Measurements from ENCODE around the gene CDK16.

DNA sequence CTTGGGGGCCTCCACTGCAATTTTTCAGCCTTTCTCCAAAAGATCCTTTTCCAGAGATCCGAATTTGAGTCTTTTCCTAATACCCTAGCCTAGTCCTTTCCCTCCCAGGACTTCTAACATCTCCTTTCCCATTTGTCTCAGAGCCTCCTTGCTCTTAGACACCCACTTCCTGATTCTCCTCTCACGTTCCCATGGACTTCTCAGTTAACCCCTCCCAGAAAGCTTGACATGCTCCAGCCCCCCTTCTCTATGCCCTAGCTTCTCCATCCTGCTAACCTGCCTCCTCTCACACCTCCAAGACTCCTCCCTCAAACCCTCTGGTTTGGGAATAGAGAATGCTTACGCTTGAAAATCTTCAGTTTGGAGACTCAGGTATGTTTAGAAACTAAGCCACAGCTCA, 22.4 kb upstream of the CDK16 start:
- TF ChIP-seq EZH2phosphoT487 (IDR thresholded peaks at IDR 0.05; ENCODE audit: borderline replicate concordance, low read depth, low read length) = no peak
- TF ChIP-seq CTCF (conservative IDR thresholded peaks at IDR 0.05; ENCODE audit: low read length) = no peak
